Placental pericyte (primary cell): Measurements from ENCODE around the gene PLG. TPM values are rescaled to one million over a fixed set of nuclear protein-coding genes. Genes with fewer than 3 reads are reported as not detected.

Experiments
- total RNA-seq: library from RNA; depleted of rRNA; stranded (reverse); fragments of >200 nt; gene quantifications from 2 replicates; pipeline ENCODE4 v1.2.3, GENCODE V29; 2012

PLG gene
- not detected in 2 replicates for total RNA-seq

GRCh38 chr6:160701918-160702680 lies at the start of gene PLG:
Gene PLG (plus strand): TSS chr6:160702244. CDS start chr6:160702305, 61 bp downstream.

GRCh38 chr6:160664198-160664597 lies 37.8 kb upstream of the PLG start, which contains the start of gene LPA:
Gene LPA (minus strand): TSS chr6:160664275. CDS start chr6:160664214, 61 bp downstream.

Other genes with a start within 250 kb of the PLG start
- gene LPA, start 38.0 kb upstream of the PLG start, total RNA-seq = not detected in 2 replicates